DND-41 (cell line): ENCODE data around the gene KDELR1.

Experiments
- CTCF ChIP-seq: IDR thresholded peaks from 2 replicates; pipeline ENCODE4 v1.5.1; 2012; ENCODE audit warnings: borderline replicate concordance, low read length, moderate library complexity, mild to moderate bottlenecking; ENCODE audit not compliant: poor library complexity, severe bottlenecking; ENCODE audit errors: extremely low read depth
- EZH2 ChIP-seq: IDR thresholded peaks from 3 replicates; pipeline ENCODE4 v1.6.1; 2012; ENCODE audit warnings: borderline replicate concordance, low read depth, mild to moderate bottlenecking, moderate library complexity, low read length, inconsistent platforms; ENCODE audit not compliant: severe bottlenecking

- TF ChIP-seq CTCF, result no peak
- no peak for TF ChIP-seq EZH2
These were observed 42.0 kb upstream of the KDELR1 start for GRCh38 chr19:48433337-48433736.
